Neural progenitor cell (in vitro differentiated cells): Measurements from ENCODE around the gene ERBB4.

Experiments used
- EZH2 ChIP-seq: fragments of 200-600 bp; sonication (generic); IDR thresholded peaks from 2 replicates; pipeline ENCODE4 v1.6.1; 2017; ENCODE audit warnings: antibody characterized with exemption, mild to moderate bottlenecking, moderate library complexity
- EZH2phosphoT487 ChIP-seq: fragments of 200-600 bp; sonication (generic); IDR thresholded peaks from 2 replicates; pipeline ENCODE4 v1.6.1; 2017; ENCODE audit warnings: antibody characterized with exemption
- TF ChIP-seq, protein P1 (sequence below): fragments of 200-600 bp; sonication (generic); IDR thresholded peaks from 2 replicates; pipeline ENCODE4 v1.5.1; 2017; ENCODE audit warnings: antibody characterized with exemption, mild to moderate bottlenecking

- TF ChIP-seq, protein P1, sequence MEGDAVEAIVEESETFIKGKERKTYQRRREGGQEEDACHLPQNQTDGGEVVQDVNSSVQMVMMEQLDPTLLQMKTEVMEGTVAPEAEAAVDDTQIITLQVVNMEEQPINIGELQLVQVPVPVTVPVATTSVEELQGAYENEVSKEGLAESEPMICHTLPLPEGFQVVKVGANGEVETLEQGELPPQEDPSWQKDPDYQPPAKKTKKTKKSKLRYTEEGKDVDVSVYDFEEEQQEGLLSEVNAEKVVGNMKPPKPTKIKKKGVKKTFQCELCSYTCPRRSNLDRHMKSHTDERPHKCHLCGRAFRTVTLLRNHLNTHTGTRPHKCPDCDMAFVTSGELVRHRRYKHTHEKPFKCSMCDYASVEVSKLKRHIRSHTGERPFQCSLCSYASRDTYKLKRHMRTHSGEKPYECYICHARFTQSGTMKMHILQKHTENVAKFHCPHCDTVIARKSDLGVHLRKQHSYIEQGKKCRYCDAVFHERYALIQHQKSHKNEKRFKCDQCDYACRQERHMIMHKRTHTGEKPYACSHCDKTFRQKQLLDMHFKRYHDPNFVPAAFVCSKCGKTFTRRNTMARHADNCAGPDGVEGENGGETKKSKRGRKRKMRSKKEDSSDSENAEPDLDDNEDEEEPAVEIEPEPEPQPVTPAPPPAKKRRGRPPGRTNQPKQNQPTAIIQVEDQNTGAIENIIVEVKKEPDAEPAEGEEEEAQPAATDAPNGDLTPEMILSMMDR = peak; percentile 10
- no peak for TF ChIP-seq EZH2
- no peak for TF ChIP-seq EZH2phosphoT487
These were observed 594.0 kb downstream of the ERBB4 start for GRCh38 chr2:211944572-211944971.
